Brain microvascular endothelial cell (primary cell): ENCODE data around the gene GALNT18.

Source experiments
- DNase-seq: peaks from one replicate; pipeline ENCODE4 v3.0.0-alpha.2; 2020
- H3K27ac ChIP-seq: fragments of 250-450 bp; sonication (Bioruptor Pico); 2 replicates; pipeline ENCODE4 v1.5.1; 2020; ENCODE audit warnings: mild to moderate bottlenecking, moderate library complexity
- H3K27me3 ChIP-seq: fragments of 250-450 bp; sonication (Bioruptor Pico); replicated peaks from 2 replicates; pipeline ENCODE4 v1.5.1; 2020; ENCODE audit warnings: mild to moderate bottlenecking
- H3K36me3 ChIP-seq: fragments of 250-450 bp; sonication (Bioruptor Pico); replicated peaks from 2 replicates; pipeline ENCODE4 v1.5.1; 2020; ENCODE audit warnings: mild to moderate bottlenecking
- H3K4me3 ChIP-seq: 2 replicates; pipeline ENCODE4 v1.5.1; 2011; ENCODE audit warnings: low read depth, mild to moderate bottlenecking, control low read depth, low read length, moderate library complexity
- in situ Hi-C: cut with HindIII; loops from 2 replicates; pipeline ENCODE4 v1.10.0; 2017; ENCODE audit warnings: low sequenced_read_pairs, low pct_ligation_motif_present
- TF ChIP-seq, protein P1 (sequence below): IDR thresholded peaks from 2 replicates; pipeline ENCODE4 v1.5.1; 2011; ENCODE audit warnings: low read depth, mild to moderate bottlenecking, moderate library complexity, low read length, control low read depth, inconsistent platforms; ENCODE audit errors: missing control alignments

Gene GALNT18

DNA sequence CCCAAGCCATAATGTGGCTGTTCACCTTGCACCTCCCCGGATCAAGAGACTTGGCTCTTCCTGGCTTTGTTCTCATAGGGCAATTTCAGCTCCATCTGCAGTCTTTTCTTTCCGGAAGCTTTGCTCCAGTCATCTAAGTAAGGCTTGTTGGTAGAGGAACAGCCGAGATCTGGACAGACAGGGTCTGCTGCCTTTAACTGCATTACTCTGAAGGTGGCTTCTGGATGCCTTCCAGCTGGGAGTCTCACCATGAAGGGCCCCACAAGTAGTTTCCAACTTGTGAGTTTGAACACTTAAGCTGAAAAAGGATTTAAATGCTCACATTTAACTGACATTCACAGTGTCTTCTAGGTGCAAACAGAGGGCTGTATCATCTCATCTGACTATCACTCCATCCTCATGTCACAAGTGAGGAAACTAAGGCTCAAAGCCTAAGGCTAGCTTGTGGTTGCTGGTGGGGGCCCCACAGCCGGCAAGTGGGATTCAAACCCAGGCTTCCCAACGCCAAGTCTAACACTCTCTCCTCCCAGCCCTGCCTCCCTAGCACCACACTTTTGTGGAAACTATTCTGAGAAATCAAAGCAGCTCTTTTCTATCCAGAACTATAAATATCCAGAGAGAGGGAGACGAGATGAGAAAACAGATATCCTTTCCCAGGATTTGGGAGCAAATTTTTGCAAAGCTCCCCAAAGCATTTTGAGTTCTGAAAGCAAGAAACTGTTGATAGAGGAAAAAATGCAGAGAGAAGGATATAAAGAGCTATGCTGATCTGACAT is 58.4 kb downstream of the GALNT18 start:
- Histone ChIP-seq H3K27ac (no peak overlapping the region), H3K4me3 (no peak overlapping the region), H3K27me3 (no peaks in the 10 kb centered on the region), H3K36me3 (no peaks in the 10 kb centered on the region)
- in situ Hi-C loops, result no loop called here
- TF ChIP-seq, protein P1, sequence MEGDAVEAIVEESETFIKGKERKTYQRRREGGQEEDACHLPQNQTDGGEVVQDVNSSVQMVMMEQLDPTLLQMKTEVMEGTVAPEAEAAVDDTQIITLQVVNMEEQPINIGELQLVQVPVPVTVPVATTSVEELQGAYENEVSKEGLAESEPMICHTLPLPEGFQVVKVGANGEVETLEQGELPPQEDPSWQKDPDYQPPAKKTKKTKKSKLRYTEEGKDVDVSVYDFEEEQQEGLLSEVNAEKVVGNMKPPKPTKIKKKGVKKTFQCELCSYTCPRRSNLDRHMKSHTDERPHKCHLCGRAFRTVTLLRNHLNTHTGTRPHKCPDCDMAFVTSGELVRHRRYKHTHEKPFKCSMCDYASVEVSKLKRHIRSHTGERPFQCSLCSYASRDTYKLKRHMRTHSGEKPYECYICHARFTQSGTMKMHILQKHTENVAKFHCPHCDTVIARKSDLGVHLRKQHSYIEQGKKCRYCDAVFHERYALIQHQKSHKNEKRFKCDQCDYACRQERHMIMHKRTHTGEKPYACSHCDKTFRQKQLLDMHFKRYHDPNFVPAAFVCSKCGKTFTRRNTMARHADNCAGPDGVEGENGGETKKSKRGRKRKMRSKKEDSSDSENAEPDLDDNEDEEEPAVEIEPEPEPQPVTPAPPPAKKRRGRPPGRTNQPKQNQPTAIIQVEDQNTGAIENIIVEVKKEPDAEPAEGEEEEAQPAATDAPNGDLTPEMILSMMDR, result no peak
- DNase-seq, result no peak

DNA sequence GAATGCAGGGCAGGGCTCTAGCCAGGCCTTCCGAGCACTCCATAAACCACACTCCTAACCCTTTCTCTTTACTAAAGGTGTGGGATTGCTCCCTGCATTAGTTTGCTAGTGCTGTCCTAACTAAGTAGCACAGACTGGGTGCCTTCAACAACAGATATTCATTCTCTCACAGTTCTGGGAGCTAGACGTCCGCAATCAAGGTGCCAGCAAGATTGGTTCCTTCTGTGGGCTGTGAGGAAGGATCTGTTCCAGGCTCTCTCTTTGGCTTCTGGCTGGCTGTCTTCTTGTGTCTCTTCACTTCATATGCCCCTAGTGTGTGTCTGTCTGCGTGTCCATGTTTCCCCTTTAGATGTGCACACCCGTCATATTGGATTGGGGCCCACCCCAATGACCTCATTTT is 59.8 kb downstream of the GALNT18 start:
- Histone ChIP-seq H3K4me3 (no peak overlapping the region), H3K27me3 (no peaks in the 10 kb centered on the region), H3K27ac (no peak overlapping the region), H3K36me3 (no peaks in the 10 kb centered on the region)
- no peak for DNase-seq
- TF ChIP-seq, protein P1, result no peak
- in situ Hi-C loops, result no loop called here

DNA sequence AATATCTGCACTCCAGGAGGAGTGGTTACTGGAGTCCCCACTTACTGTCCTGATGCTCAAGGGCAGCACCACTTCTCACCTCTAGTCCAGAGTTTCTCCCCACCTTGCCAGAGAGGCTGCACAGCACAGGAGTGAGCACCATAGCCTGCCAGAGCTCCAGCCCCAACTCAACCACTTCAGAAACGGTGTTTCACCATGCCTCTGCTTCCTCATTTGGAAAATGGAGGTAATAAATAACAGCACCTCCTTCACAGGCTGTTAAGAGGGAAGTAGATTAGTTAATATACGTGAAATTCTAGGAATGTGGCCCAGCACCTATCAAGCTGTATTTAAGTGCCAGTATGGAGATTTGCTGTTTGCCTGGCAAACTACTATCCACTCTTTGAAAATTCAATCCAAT is 63.0 kb downstream of the GALNT18 start:
- DNase-seq, result no peak

DNA sequence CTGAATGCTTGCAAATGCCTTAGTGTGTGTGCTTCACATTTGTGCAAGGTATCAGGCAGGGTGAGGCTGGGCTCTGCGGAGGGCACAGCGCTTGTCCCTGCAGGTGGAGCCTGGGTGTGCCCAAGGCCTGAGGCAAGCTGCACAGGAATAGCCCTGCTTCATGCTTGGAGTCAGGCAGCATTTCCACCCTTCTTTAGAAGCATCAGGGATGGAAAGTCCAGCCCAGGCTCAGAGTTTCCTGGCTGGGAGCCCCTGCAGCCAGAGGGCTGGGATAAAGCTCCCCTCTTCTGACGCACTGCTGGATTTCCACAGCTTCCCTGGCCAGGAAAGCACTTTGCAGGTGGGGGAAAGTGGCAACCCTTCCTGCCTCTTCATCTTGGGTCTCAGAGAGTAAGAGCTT is 63.4 kb downstream of the GALNT18 start:
- Histone ChIP-seq H3K27me3 (peaks cover 2% of the 10 kb centered on the region), H3K27ac (no peak overlapping the region), H3K36me3 (no peaks in the 10 kb centered on the region), H3K4me3 (no peak overlapping the region)
- TF ChIP-seq, protein P1, result no peak
- in situ Hi-C loops, result no loop called here
- DNase-seq, result no peak

More for the DNA sequence above, 63.0 kb downstream of the GALNT18 start:
- in situ Hi-C loops, result no loop called here
- H3K27me3 ChIP-seq, result peaks cover 2% of the 10 kb centered on the region
- H3K27ac ChIP-seq, result no peak overlapping the region
- no peak overlapping the region for H3K4me3 ChIP-seq
- no peaks in the 10 kb centered on the region for H3K36me3 ChIP-seq
- TF ChIP-seq, protein P1, result no peak

DNA sequence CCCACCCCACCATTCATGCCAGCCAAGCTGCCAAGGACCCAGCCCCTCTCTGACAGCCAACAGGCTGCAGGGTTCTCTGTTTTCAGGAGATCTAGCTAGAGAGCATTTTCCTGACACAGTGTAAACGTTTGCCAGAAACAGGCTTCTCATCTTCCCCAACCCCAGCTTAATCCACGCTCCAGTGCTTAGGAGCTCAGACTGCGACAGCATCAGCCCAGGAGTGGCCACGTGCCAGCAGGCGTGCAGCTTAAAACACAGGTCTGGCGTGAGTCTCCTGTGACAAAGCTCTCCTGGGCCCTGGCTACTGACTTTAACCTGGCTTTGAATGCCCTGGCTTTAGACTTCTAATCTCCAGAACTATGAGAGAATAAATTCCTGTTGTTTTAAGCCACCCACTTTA is 66.6 kb downstream of the GALNT18 start:
- in situ Hi-C loops, result no loop called here
- H3K27ac ChIP-seq, result no peak overlapping the region
- no peaks in the 10 kb centered on the region for H3K36me3 ChIP-seq
- H3K4me3 ChIP-seq, result no peak overlapping the region
- H3K27me3 ChIP-seq, result peaks cover 2% of the 10 kb centered on the region
- TF ChIP-seq, protein P1, result no peak
- no peak for DNase-seq

DNA sequence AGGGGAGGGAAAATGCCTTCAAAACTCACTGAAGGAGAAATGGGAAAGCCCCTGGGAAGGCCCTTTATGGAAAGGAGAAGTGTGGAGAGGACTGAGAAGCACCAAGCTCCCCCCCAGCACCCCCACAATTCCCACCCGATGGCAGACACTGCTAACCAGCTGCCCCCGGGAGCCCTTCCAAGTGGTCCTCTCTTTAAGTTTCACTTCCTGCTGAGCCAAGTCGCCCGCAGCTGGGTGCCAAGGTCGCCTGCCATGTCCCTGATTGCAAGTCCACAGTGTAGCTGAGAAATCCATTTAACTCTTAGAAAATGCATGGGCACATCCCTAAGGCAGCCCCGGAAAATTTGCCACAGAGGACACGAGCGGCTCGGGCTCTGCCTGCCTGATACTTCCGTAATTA is 68.2 kb downstream of the GALNT18 start:
- Histone ChIP-seq H3K27ac (no peak overlapping the region), H3K27me3 (peaks cover 2% of the 10 kb centered on the region), H3K36me3 (no peaks in the 10 kb centered on the region), H3K4me3 (no peak overlapping the region)
- TF ChIP-seq, protein P1, result no peak
- no peak for DNase-seq
- in situ Hi-C loops, result no loop called here
